IPS-20b (cell line): ENCODE measurements around the gene FAM162A.

Experiments used
- H3K27ac ChIP-seq: one replicate; pipeline ENCODE4 v1.5.1; 2013; ENCODE audit warnings: low read length
- H3K27me3 ChIP-seq: 2 replicates; pipeline ENCODE4 v1.6.1; 2013; ENCODE audit warnings: mild to moderate bottlenecking, low read length, inconsistent platforms; ENCODE audit not compliant: insufficient read depth
- H3K36me3 ChIP-seq: 2 replicates; pipeline ENCODE4 v1.6.1; 2013; ENCODE audit warnings: low read depth, mild to moderate bottlenecking, inconsistent platforms, low read length, moderate library complexity; ENCODE audit not compliant: insufficient read depth
- H3K4me1 ChIP-seq: 2 replicates; pipeline ENCODE4 v1.6.1; 2013; ENCODE audit warnings: mild to moderate bottlenecking, control low read depth, inconsistent platforms, low read length, moderate library complexity; ENCODE audit not compliant: insufficient read depth
- H3K4me3 ChIP-seq: 2 replicates; pipeline ENCODE4 v1.5.1; 2013; ENCODE audit warnings: mild to moderate bottlenecking, low read length, inconsistent platforms
- H3K9ac ChIP-seq: 2 replicates; pipeline ENCODE4 v1.6.1; 2013; ENCODE audit warnings: low read depth, mild to moderate bottlenecking, inconsistent platforms, low read length, moderate library complexity
- H3K9me3 ChIP-seq: 2 replicates; pipeline ENCODE4 v1.6.1; 2013; ENCODE audit warnings: mild to moderate bottlenecking, low read depth, low read length, inconsistent platforms; ENCODE audit not compliant: insufficient read depth

FAM162A gene

DNA sequence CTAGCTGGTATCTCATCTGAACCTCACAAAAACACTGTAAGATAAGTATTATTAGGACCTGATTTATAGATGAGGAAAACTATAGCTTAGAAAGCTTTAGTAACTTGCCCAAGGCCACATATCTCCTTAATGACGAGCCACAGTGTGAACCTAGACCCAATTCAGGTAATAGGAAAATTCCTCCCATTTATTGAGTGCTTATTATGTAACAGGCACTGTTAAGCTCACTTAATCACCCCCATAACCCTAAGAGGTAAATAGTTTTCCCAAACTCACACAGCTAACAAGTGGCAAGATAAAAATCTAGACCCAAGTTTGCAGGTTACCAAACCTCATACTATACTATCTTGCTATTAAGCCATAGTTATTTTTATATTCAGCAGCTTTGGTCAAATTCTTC lies 24.0 kb downstream of the FAM162A start:
- peaks cover 62% of the 10 kb centered on the region for H3K36me3 ChIP-seq
- no peaks in the 10 kb centered on the region for H3K4me1 ChIP-seq

GRCh38 chr3:122409446-122409845 lies 25.5 kb downstream of the FAM162A start:
- no peaks in the 10 kb centered on the region for H3K4me1 ChIP-seq
- H3K27ac ChIP-seq: no peak overlapping the region
- no peak overlapping the region for H3K9ac ChIP-seq
- H3K36me3 ChIP-seq: peaks cover 51% of the 10 kb centered on the region
- H3K27me3 ChIP-seq: no peaks in the 10 kb centered on the region
- no peak overlapping the region for H3K4me3 ChIP-seq
- no peaks in the 10 kb centered on the region for H3K9me3 ChIP-seq

More for the DNA sequence above, 24.0 kb downstream of the FAM162A start:
- Histone ChIP-seq H3K27me3 (no peaks in the 10 kb centered on the region), H3K9me3 (no peaks in the 10 kb centered on the region), H3K9ac (no peak overlapping the region), H3K4me3 (no peak overlapping the region), H3K27ac (no peak overlapping the region)

DNA sequence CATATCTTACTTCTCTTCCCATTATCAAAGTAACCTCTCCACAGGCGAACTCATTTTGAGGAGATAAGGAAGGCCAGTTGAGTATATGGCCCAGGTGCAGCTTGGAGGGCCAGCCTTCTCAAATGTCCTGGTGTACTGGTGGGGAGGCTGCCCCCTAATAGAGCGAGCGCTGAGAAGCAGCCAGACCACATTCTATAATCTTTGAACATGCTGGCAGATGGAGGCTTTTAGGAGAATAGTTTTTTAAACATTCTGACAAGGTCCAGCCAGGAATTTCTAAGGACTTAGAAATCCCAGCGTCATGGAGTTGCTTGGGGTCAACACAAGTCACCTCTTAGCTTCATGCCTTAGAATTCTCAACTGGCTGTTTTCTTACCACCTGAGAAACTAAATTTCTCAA lies 26.1 kb downstream of the FAM162A start:
- H3K36me3 ChIP-seq: peaks cover 46% of the 10 kb centered on the region
- H3K4me3 ChIP-seq: no peak overlapping the region
- H3K27me3 ChIP-seq: no peaks in the 10 kb centered on the region
- H3K27ac ChIP-seq: no peak overlapping the region
- no peaks in the 10 kb centered on the region for H3K9me3 ChIP-seq
- H3K9ac ChIP-seq: no peak overlapping the region
- no peaks in the 10 kb centered on the region for H3K4me1 ChIP-seq

- no peaks in the 10 kb centered on the region for H3K4me1 ChIP-seq
- H3K4me3 ChIP-seq: no peak overlapping the region
- no peaks in the 10 kb centered on the region for H3K9me3 ChIP-seq
- H3K9ac ChIP-seq: no peak overlapping the region
- no peak overlapping the region for H3K27ac ChIP-seq
- H3K27me3 ChIP-seq: no peaks in the 10 kb centered on the region
- H3K36me3 ChIP-seq: peaks cover 43% of the 10 kb centered on the region
Observed at GRCh38 chr3:122410639-122411038, 26.7 kb downstream of the FAM162A start.

DNA sequence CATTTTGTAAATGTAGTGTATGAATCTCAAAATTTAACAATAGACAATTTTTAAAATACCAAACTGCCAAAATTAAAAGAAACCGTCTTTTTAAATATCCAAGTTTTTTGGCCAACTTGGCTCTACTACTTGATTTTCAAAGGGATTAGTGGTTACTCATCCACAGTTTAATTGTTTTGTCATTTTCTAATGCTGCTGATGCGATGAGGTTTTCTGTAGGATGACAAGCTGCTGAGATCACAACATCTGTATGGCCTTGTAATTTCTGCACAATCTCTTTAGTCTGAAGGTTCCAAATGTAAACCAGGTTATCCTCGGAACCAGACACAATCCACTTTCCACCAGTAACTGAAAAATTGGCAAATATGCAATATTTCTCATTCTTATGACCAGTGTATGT lies 30.4 kb downstream of the FAM162A start:
- Histone ChIP-seq H3K27ac (no peak overlapping the region), H3K4me3 (no peak overlapping the region), H3K36me3 (peaks cover 18% of the 10 kb centered on the region), H3K9me3 (no peaks in the 10 kb centered on the region), H3K9ac (no peak overlapping the region), H3K27me3 (no peaks in the 10 kb centered on the region), H3K4me1 (peaks cover 7% of the 10 kb centered on the region; the same call in 1 of the 2 replicates)

GRCh38 chr3:122415104-122415744 lies 31.2 kb downstream of the FAM162A start:
- H3K27me3 ChIP-seq: no peaks in the 10 kb centered on the region
- H3K36me3 ChIP-seq: peaks cover 10% of the 10 kb centered on the region
- H3K9ac ChIP-seq: peak overlapping the region; percentile 94
- H3K9me3 ChIP-seq: no peaks in the 10 kb centered on the region
- H3K4me1 ChIP-seq: peaks cover 7% of the 10 kb centered on the region; the same call in 1 of the 2 replicates
- H3K27ac ChIP-seq: no peak overlapping the region
- H3K4me3 ChIP-seq: peak overlapping the region; percentile 93

DNA sequence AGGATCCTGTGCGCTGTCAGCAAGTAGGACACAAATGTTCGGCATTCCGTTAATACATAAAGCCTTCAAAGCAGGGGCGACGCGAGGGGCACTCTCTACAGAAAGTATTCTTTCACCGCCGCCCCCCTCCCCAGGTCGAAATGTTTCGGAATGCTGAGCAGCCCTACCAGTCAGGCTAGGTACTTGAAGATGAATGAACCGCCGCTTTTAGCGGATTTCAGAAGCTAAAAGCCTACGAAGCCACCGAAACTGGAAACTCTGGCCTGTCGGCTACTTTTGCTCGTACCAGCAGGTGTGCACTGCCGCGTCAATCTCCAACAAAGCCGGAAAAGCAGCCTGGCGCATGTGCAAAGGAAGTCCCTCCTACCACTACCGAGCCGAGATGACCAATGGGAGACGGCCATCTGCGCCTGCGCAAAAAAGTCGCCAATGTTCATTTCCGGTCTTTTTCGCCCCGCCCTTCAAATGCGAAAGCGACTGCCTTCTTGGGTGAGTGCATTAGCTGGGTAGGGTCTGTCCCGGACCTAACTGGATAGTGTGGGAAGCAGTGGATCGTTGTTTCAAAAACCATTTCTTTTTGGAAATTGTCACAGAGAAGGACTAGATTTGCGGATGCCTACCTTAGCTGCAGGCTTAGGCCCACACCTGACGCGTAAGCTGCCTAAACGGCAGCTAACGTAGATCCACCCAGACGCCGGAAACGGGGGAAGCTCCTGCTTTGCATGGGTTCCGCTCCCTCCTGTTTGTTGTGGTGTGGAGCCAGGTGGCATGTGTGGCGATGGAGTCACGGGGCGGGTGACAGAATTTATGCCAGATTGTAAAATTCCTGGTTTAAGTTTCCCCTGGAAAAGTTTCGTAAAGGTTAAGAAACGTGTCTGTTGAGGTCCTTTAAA lies 32.0 kb downstream of the FAM162A start, which contains the start of gene WDR5B:
TSS of gene WDR5B (minus strand) at position 301 of the 893 bp plus-strand sequence. CDS start 534 bp downstream, outside the sequence.
- peak within 1 kb of the TSS; percentile 53 for H3K27ac ChIP-seq

GRCh38 chr3:122416966-122417365 lies 33.0 kb downstream of the FAM162A start:
- Histone ChIP-seq H3K4me1 (peaks cover 7% of the 10 kb centered on the region; the same call in 1 of the 2 replicates), H3K27me3 (no peaks in the 10 kb centered on the region), H3K36me3 (no peaks in the 10 kb centered on the region; the same call in 1 of the 2 replicates), H3K4me3 (peak overlapping the region; percentile 93), H3K9me3 (no peaks in the 10 kb centered on the region), H3K27ac (peak overlapping the region; percentile 53), H3K9ac (peak overlapping the region; percentile 94)

More for the DNA sequence above, 32.0 kb downstream of the FAM162A start, which contains the start of gene WDR5B:
- Histone ChIP-seq H3K27me3 (no peaks in the 10 kb centered on the region), H3K9ac (peak within 1 kb of the TSS; percentile 94), H3K36me3 (peaks cover 2% of the 10 kb centered on the region), H3K9me3 (no peaks in the 10 kb centered on the region), H3K4me3 (peak within 1 kb of the TSS; percentile 93), H3K4me1 (peaks cover 7% of the 10 kb centered on the region; the same call in 1 of the 2 replicates)

DNA sequence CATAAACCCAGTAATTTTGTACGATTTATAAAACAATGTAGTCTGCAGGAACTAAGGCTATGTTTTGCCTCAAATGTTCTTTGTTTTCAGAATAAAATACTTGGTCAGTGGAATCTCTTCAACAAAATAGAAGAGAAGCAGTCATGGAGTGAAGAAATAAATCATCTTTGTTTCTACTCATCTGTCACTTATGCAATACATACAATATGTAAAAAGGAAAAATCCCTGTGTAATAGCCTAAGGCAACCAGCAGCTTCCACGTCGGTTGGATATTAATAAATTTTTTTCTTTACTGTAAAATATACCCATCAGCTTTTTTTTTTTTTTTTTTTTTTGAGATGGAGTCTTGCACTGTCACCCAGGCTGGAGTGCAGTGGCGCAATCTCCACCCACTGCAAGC lies 37.1 kb downstream of the FAM162A start:
- H3K36me3 ChIP-seq: peaks cover 32% of the 10 kb centered on the region
- no peak overlapping the region for H3K27ac ChIP-seq
- H3K4me3 ChIP-seq: no peak overlapping the region
- no peak overlapping the region for H3K9ac ChIP-seq
- H3K27me3 ChIP-seq: no peaks in the 10 kb centered on the region
- no peaks in the 10 kb centered on the region for H3K9me3 ChIP-seq
- peaks cover 7% of the 10 kb centered on the region; the same call in 1 of the 2 replicates for H3K4me1 ChIP-seq

DNA sequence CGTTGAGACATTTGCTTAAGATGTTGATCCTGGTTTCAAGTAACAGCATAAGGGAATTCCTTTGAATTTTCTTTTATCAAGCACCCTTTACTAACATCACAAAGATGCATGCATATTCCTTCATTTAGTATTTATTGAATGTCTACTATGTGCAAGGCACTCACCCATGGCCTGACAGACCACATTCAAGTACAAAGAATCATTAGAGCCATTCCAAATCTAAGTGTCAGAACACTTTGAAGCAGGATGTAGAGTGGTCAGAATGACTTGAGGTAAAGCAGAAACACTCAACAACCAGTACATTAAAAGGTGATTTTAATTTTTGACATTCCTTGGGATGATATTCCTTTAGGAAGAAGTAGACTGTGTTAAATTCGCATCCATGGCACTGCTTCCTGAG lies 37.9 kb downstream of the FAM162A start:
- no peaks in the 10 kb centered on the region for H3K9me3 ChIP-seq
- H3K9ac ChIP-seq: no peak overlapping the region
- H3K36me3 ChIP-seq: peaks cover 40% of the 10 kb centered on the region
- no peak overlapping the region for H3K27ac ChIP-seq
- peaks cover 6% of the 10 kb centered on the region; the same call in 1 of the 2 replicates for H3K4me1 ChIP-seq
- no peak overlapping the region for H3K4me3 ChIP-seq
- H3K27me3 ChIP-seq: no peaks in the 10 kb centered on the region

DNA sequence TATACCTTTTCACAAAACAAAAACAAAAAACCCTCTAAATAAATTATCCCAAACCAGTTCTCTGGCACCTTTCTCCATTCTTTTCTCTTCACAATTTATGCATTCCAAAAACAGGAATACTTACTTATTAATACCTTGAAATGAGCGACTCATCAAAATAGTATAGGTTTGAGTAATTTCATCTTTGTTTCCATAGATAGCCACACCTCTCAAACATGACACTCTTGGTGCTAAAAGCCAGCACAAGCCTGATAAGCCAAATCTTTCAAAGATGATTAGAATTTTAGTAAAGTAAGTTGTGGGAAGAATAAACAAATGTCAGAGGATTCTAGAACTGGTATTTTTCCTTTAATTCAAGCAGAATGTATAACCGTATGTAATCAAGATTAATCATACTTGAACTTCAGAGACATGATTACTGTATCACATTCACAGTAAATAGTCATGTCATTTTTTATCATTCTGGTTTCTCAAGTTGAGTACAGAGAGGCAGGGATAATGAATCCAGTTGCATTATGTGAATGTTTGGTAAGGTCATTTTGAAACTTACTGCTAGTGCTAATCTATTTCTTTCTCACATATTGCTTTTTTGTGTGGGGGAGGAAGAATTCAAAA lies 44.0 kb downstream of the FAM162A start:
- Histone ChIP-seq H3K9ac (no peak overlapping the region), H3K27me3 (no peaks in the 10 kb centered on the region), H3K27ac (no peak overlapping the region), H3K9me3 (no peaks in the 10 kb centered on the region), H3K4me1 (no peaks in the 10 kb centered on the region), H3K36me3 (peaks cover 77% of the 10 kb centered on the region), H3K4me3 (no peak overlapping the region)
